CD4-positive, alpha-beta memory T cell (primary cell): ENCODE results near the gene TMEM178A. TPM values are rescaled to one million over a fixed set of nuclear protein-coding genes. Genes with fewer than 3 reads are reported as not detected.

ENCODE experiments used
- CTCF ChIA-PET: fragments of 350-600 bp; sonication (Branson Sonifier 250); formaldehyde crosslinking; loops from one replicate; lab custom pipeline; 2021; ENCODE audit warnings: inconsistent platforms; ENCODE audit not compliant: partially characterized antibody; lab: Charles Lee
- POLR2A ChIA-PET: fragments of 350-600 bp; sonication (Branson Sonifier 250); formaldehyde crosslinking; loops from one replicate; lab custom pipeline; 2021; ENCODE audit not compliant: partially characterized antibody; lab: Charles Lee
- DNase-seq, 5 donors: peaks; one replicate each; pipeline versions ENCODE4 v3.0.0 to v3.0.0-alpha.2; 2020 to 2022; ENCODE audit warnings: mixed read lengths in 1 of 5
- H3K27ac ChIP-seq: one replicate; pipeline ENCODE4 v1.7.0; 2013; ENCODE audit warnings: low read depth, low read length
- H3K27me3 ChIP-seq: 2 replicates; pipeline ENCODE4 v1.7.0; 2013; ENCODE audit warnings: mild to moderate bottlenecking, low read length, moderate library complexity; ENCODE audit not compliant: insufficient read depth
- H3K36me3 ChIP-seq: 2 replicates; pipeline ENCODE4 v1.7.0; 2013; ENCODE audit warnings: mild to moderate bottlenecking, low read length, moderate library complexity; ENCODE audit not compliant: insufficient read depth
- H3K4me1 ChIP-seq: 2 replicates; pipeline ENCODE4 v1.7.0; 2013; ENCODE audit warnings: mild to moderate bottlenecking, low read length, moderate library complexity; ENCODE audit not compliant: insufficient read depth
- H3K4me3 ChIP-seq, 2 donors: one replicate each; pipeline ENCODE4 v1.7.0; 2013; ENCODE audit warnings: low read length in 2 of 2, mild to moderate bottlenecking in 1 of 2
- H3K9me3 ChIP-seq, 2 donors: one replicate each; pipeline ENCODE4 v1.7.0; 2013; ENCODE audit warnings: low read length in 2 of 2, control low read depth in 1 of 2; ENCODE audit not compliant: control insufficient read depth in 1 of 2
- H3K27ac Mint-ChIP-seq, 7 donors: one replicate each; pipeline ENCODE4 v1.8.0; 2020 to 2021; ENCODE audit warnings: mixed read lengths in 7 of 7, mild to moderate bottlenecking in 6 of 7, inconsistent platforms in 3 of 7, moderate library complexity in 3 of 7
- H3K27me3 Mint-ChIP-seq, 2 donors: one replicate each; pipeline ENCODE4 v1.8.0; 2020 to 2021; ENCODE audit warnings: mixed read lengths in 2 of 2
- H3K36me3 Mint-ChIP-seq, 2 donors: one replicate each; pipeline ENCODE4 v1.8.0; 2020 to 2021; ENCODE audit warnings: mixed read lengths in 2 of 2, inconsistent platforms in 1 of 2, mild to moderate bottlenecking in 1 of 2
- H3K4me1 Mint-ChIP-seq, 4 donors: one replicate each; pipeline ENCODE4 v1.8.0; 2020 to 2021; ENCODE audit warnings: mixed read lengths in 4 of 4, mild to moderate bottlenecking in 1 of 4
- H3K4me3 Mint-ChIP-seq, 8 donors: one replicate each; pipeline ENCODE4 v1.8.0; 2020 to 2021; ENCODE audit warnings: mixed read lengths in 8 of 8, mild to moderate bottlenecking in 7 of 8, moderate library complexity in 6 of 8, inconsistent platforms in 3 of 8
- H3K9me3 Mint-ChIP-seq, 8 donors: one replicate each; pipeline ENCODE4 v1.8.0; 2020 to 2021; ENCODE audit warnings: mixed read lengths in 8 of 8, mild to moderate bottlenecking in 5 of 8, inconsistent platforms in 3 of 8, moderate library complexity in 1 of 8
- intact Hi-C: fragments of 100-400 bp; cut with micrococcal nuclease; formaldehyde crosslinking; loops from one replicate; pipeline ENCODE4 v1.15.1; 2023
- polyA plus RNA-seq, 2 donors: library from polyadenylated mRNA; unstranded; fragments of 300-500 nt; fragmentation: Illumina TruSeq; gene quantifications; one replicate each; pipeline ENCODE4 v1.2.3, GENCODE V29; 2021
- total RNA-seq, 2 experiments: library from RNA; stranded (reverse); gene quantifications; one replicate each; pipeline ENCODE4 v1.2.3, GENCODE V29; 2021

Gene TMEM178A
- total and polyA plus RNA-seq, 4 experiments from 2014 or later, result not detected

DNA sequence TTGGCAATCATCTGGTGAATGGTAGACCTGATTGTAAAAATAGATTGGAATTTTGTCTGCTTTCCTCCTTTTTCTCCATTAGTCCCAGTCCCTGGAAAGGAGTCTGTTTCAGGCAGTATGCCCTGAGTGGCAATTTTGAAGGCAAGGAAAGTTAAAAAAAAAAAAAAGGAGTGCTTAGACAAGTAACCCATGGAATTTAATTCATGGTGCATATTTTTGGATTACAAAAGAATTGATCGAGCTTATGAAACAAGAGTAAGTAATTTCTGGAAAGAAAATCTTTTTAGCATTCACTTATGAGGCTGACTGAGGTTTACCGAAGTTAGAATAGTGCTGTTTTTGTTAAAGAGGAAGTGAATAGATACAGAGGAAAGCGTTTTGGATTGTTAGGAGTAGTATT lies 29.4 kb upstream of the TMEM178A start:
- Mint-ChIP-seq H3K4me3 (no peak overlapping the region), H3K4me1 (no peaks in the 10 kb centered on the region), H3K27ac (no peak overlapping the region), H3K36me3 (no peaks in the 10 kb centered on the region), H3K27me3 (peaks cover 6% of the 10 kb centered on the region in 2 donors), H3K9me3 (peaks cover 0 to 2% (median 0%) of the 10 kb centered on the region in 8 donors)
- intact Hi-C loops, result no loop called here
- Histone ChIP-seq H3K4me1 (no peaks in the 10 kb centered on the region), H3K4me3 (no peak overlapping the region), H3K9me3 (no peaks in the 10 kb centered on the region), H3K27ac (no peak overlapping the region), H3K27me3 (no peaks in the 10 kb centered on the region), H3K36me3 (no peaks in the 10 kb centered on the region)
- no peak for DNase-seq
- ChIA-PET POLR2A (no interaction called here), CTCF (no interaction called here)

DNA sequence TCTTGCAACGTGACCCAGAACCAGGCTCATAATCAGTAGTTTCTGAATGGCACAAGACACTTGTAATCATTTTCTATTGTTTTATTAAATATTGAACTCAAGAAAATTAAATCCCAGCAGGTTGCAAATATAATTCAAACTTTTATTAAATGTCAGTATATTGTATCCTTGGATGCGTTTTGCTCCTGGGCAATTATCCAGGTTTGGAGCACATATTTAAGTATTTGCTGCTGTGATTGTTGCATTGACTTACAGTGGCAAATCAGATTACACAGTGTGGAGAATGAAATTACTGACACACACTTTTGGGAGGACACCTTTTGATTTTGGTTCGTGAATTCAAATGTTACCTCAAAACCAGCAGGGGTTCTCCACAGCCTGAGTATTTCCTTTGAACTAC lies 27.1 kb upstream of the TMEM178A start:
- Histone ChIP-seq H3K27me3 (no peaks in the 10 kb centered on the region), H3K4me3 (no peak overlapping the region), H3K27ac (no peak overlapping the region), H3K4me1 (no peaks in the 10 kb centered on the region), H3K36me3 (no peaks in the 10 kb centered on the region), H3K9me3 (no peaks in the 10 kb centered on the region)
- Mint-ChIP-seq H3K4me3 (no peak overlapping the region), H3K9me3 (peaks cover 0 to 2% (median 0%) of the 10 kb centered on the region in 8 donors), H3K27ac (no peak overlapping the region), H3K4me1 (no peaks in the 10 kb centered on the region), H3K27me3 (peaks cover 6% of the 10 kb centered on the region in 2 donors), H3K36me3 (no peaks in the 10 kb centered on the region)
- intact Hi-C loops, result no loop called here
- ChIA-PET CTCF (no interaction called here), POLR2A (no interaction called here)
- no peak for DNase-seq

DNA sequence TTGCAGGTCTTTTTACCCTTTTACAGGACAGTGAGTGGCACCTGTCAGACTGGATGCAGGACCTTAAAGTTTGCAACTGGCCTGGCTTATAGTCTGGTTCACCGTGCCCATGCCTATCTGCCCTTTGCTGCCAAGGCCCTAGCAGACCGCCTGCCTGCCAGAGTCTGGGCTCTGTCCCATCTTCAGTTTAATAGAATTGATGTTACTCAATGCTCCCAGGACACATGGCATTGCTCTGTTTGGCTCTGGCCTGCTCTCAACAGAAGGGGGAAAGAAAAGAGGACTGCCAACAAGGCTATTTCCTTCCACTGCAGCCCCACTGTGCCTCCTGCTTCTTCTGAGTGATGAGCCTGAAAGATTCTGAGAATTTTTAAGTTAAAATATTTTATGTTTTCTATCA lies 25.6 kb upstream of the TMEM178A start:
- no peak for DNase-seq
- no peaks in the 10 kb centered on the region for H3K36me3 Mint-ChIP-seq
- no peak overlapping the region for H3K4me3 Mint-ChIP-seq
- ChIA-PET POLR2A (no interaction called here), CTCF (no interaction called here)
- intact Hi-C loops, result no loop called here
- no peak overlapping the region for H3K4me3 ChIP-seq
- H3K4me1 ChIP-seq, result no peaks in the 10 kb centered on the region
- H3K9me3 Mint-ChIP-seq, result peaks cover 0 to 2% (median 0%) of the 10 kb centered on the region in 8 donors
- no peaks in the 10 kb centered on the region for H3K9me3 ChIP-seq
- no peak overlapping the region for H3K27ac Mint-ChIP-seq
- no peak overlapping the region for H3K27ac ChIP-seq
- no peaks in the 10 kb centered on the region for H3K36me3 ChIP-seq
- H3K27me3 ChIP-seq, result no peaks in the 10 kb centered on the region
- no peaks in the 10 kb centered on the region for H3K4me1 Mint-ChIP-seq
- H3K27me3 Mint-ChIP-seq, result peaks cover 5 to 6% of the 10 kb centered on the region in 2 donors

DNA sequence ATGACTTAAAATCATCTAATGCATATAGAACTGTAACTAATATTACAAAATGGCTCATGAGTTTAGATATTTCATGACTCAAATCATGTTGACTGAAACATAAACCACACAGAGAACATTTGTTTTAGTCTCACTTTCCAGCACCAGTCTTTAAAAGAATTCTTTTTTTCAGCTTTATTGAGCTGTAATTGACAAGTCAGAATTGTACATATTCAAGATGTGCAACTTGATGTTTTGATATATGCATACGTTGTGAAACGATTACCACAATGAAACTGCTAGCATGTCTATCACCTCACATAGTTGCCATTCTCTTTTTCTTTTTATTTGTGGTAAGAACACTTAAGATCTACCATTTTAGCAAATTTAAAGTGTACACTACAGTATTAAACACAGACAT lies 25.0 kb upstream of the TMEM178A start:
- peaks cover 0 to 2% (median 0%) of the 10 kb centered on the region in 8 donors for H3K9me3 Mint-ChIP-seq
- H3K36me3 Mint-ChIP-seq, result no peaks in the 10 kb centered on the region
- H3K27ac Mint-ChIP-seq, result no peak overlapping the region
- H3K4me3 Mint-ChIP-seq, result no peak overlapping the region
- intact Hi-C loops, result no loop called here
- H3K27me3 ChIP-seq, result no peaks in the 10 kb centered on the region
- H3K27ac ChIP-seq, result no peak overlapping the region
- no peaks in the 10 kb centered on the region for H3K4me1 ChIP-seq
- H3K36me3 ChIP-seq, result no peaks in the 10 kb centered on the region
- ChIA-PET POLR2A (no interaction called here), CTCF (no interaction called here)
- peaks cover 2 to 3% of the 10 kb centered on the region in 2 donors for H3K27me3 Mint-ChIP-seq
- H3K4me3 ChIP-seq, result no peak overlapping the region
- DNase-seq, result no peak
- no peaks in the 10 kb centered on the region for H3K9me3 ChIP-seq
- H3K4me1 Mint-ChIP-seq, result no peaks in the 10 kb centered on the region

DNA sequence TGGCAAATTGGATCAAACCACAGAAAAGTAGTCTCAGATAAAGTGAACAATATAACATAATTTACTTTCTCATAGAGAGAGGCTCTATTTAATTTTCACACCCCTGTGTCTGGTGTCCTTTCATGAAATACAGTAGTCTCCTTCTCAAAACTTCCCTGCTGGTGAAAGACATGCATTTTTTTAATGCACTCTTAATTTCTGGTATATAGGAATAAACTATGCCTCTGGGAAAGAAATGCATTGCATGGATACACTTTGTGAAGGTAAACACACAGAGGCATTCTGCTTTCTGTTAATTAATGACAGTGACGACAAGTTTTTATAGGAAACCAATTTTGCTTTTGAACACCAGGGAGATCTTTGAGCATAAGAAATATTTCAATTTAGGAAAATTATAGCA lies 24.1 kb upstream of the TMEM178A start:
- ChIA-PET CTCF (no interaction called here), POLR2A (no interaction called here)
- H3K27ac ChIP-seq, result no peak overlapping the region
- no peaks in the 10 kb centered on the region for H3K9me3 ChIP-seq
- no peak overlapping the region for H3K4me3 Mint-ChIP-seq
- H3K4me3 ChIP-seq, result no peak overlapping the region
- H3K36me3 Mint-ChIP-seq, result no peaks in the 10 kb centered on the region
- intact Hi-C loops, result no loop called here
- H3K27ac Mint-ChIP-seq, result no peak overlapping the region
- peaks cover 0 to 2% (median 0%) of the 10 kb centered on the region in 8 donors for H3K9me3 Mint-ChIP-seq
- H3K4me1 ChIP-seq, result no peaks in the 10 kb centered on the region
- no peaks in the 10 kb centered on the region for H3K36me3 ChIP-seq
- H3K27me3 Mint-ChIP-seq, result peaks cover 0 to 3% of the 10 kb centered on the region in 2 donors
- H3K27me3 ChIP-seq, result no peaks in the 10 kb centered on the region
- H3K4me1 Mint-ChIP-seq, result no peaks in the 10 kb centered on the region
- DNase-seq, result no peak

DNA sequence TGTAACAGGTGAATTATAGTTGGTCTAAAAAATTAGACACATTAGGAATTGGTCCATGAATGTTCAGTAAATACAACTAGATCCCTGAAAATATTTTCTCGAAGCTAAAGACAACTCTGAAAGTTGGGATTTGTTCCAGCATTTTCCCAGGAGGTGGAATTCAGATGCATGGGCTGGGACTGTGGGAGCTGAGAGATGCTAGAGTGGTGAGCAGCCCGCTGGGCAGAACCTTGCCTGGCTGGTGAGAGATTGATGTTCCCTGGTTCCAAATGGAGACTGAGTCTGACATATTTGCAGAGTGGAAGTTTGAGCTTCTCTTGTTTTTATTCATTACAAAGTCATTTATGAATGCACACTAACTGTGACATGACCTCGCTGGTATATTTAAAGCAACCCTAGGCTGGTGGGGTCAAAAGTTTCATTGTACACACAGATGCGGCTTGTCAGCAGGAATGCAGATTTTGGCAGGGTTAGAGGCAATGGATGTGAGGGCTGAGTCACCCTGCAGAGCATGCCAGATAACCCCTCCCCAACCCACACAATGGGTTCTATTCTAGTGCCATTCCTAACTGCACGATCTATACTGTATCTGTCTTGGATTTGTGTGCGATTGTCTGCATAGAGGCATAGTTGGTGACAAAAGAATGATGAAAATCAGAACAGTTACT lies 23.5 kb upstream of the TMEM178A start:
- Histone ChIP-seq H3K4me3 (no peak overlapping the region), H3K4me1 (no peaks in the 10 kb centered on the region), H3K36me3 (no peaks in the 10 kb centered on the region), H3K27ac (no peak overlapping the region), H3K9me3 (no peaks in the 10 kb centered on the region), H3K27me3 (no peaks in the 10 kb centered on the region)
- Mint-ChIP-seq H3K4me3 (no peak overlapping the region), H3K27me3 (peaks cover 0 to 3% of the 10 kb centered on the region in 2 donors), H3K27ac (no peak overlapping the region), H3K4me1 (no peaks in the 10 kb centered on the region), H3K36me3 (no peaks in the 10 kb centered on the region), H3K9me3 (peaks cover 0 to 2% (median 0%) of the 10 kb centered on the region in 8 donors)
- intact Hi-C loops, result no loop called here
- POLR2A ChIA-PET, result no interaction called here
- CTCF ChIA-PET, result no interaction called here
- no peak for DNase-seq

DNA sequence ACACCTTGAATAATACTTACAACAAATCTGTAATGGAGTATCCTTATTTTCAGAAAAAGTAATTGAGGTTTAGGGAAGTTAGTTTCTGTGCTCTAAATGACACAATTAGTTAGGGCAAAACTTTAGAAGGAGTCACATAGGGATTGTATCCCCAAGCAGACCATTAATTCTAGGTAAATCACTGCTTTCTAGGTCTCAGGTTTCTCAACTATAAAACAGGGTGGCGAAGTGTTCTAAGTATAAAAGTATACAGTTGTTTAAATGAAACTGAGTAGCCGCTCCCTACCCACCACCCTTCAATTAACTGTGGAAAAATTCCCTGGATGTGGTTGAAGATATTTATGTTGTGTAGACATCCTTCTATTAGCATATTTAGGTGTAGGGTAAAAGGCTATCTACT lies 19.9 kb upstream of the TMEM178A start:
- intact Hi-C loops, result no loop called here
- POLR2A ChIA-PET, result no interaction called here
- peaks cover 0 to 5% of the 10 kb centered on the region in 2 donors for H3K27me3 Mint-ChIP-seq

More for the DNA sequence above, 19.9 kb upstream of the TMEM178A start:
- DNase-seq, result no peak
- Mint-ChIP-seq H3K9me3 (no peaks in the 10 kb centered on the region), H3K36me3 (no peaks in the 10 kb centered on the region), H3K4me1 (no peaks in the 10 kb centered on the region), H3K4me3 (no peak overlapping the region), H3K27ac (no peak overlapping the region)
- Histone ChIP-seq H3K27ac (no peak overlapping the region), H3K36me3 (no peaks in the 10 kb centered on the region), H3K4me3 (no peak overlapping the region), H3K4me1 (no peaks in the 10 kb centered on the region), H3K27me3 (no peaks in the 10 kb centered on the region), H3K9me3 (no peaks in the 10 kb centered on the region)
- CTCF ChIA-PET, result no interaction called here
